Subcutaneous abdominal adipose tissue (tissue), 5 donors: ENCODE results near the gene CD3D.
A peak's percentile ranks its signal among the peaks of the same experiment; 100 is the strongest.

Experiments
- H3K27ac ChIP-seq: one replicate; pipeline ENCODE4 v1.7.0; 2013; ENCODE audit warnings: low read depth, mild to moderate bottlenecking, inconsistent platforms, low read length, moderate library complexity
- H3K27me3 ChIP-seq, 5 donors: one replicate each; pipeline ENCODE4 v1.7.0; 2013; ENCODE audit warnings: low read length in 5 of 5, inconsistent platforms in 1 of 5; ENCODE audit not compliant: control insufficient read depth in 5 of 5, insufficient read depth in 4 of 5
- H3K36me3 ChIP-seq, 5 donors: one replicate each; pipeline ENCODE4 v1.7.0; 2013; ENCODE audit warnings: low read length in 5 of 5; ENCODE audit not compliant: control insufficient read depth in 5 of 5, insufficient read depth in 5 of 5
- H3K4me1 ChIP-seq, 5 donors: one replicate each; pipeline ENCODE4 v1.7.0; 2013; ENCODE audit warnings: low read length in 5 of 5, mild to moderate bottlenecking in 3 of 5, moderate library complexity in 1 of 5; ENCODE audit not compliant: control insufficient read depth in 5 of 5, insufficient read depth in 5 of 5
- H3K4me3 ChIP-seq, 5 donors: one replicate each; pipeline ENCODE4 v1.7.0; 2013; ENCODE audit warnings: low read length in 5 of 5, low read depth in 1 of 5
- H3K9ac ChIP-seq, 5 donors: one replicate each; pipeline ENCODE4 v1.7.0; 2013; ENCODE audit warnings: low read length in 5 of 5, mild to moderate bottlenecking in 4 of 5, moderate library complexity in 3 of 5
- H3K9me3 ChIP-seq, 5 donors: one replicate each; pipeline ENCODE4 v1.7.0; 2013; ENCODE audit warnings: low read length in 5 of 5; ENCODE audit not compliant: control insufficient read depth in 5 of 5
- donor health status: healthy.
- donor health status: healthy.
- donor health status: healthy.
- donor health status: healthy.
- donor health status: healthy.

CD3D gene

DNA sequence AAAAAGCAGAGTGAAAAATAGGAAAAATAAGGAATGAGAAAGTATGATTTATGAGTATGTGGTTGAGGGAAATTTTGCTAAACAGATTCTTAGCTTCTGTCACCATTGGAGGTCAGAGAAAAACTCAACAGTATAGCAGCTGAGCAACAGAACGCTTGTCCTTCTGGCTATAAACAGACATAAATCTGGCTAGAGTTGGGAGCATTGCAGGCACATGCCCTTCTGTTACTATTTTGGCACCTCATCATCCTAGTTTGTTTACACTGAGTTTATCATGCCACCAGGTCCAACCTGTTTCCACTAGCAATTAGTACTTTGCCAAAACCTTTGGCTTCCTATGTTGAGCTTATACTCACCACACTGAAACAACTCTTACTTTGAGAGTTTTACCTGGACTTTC is 23.8 kb upstream of the CD3D start:
- H3K4me3 ChIP-seq: no peak overlapping the region
- no peaks in the 10 kb centered on the region for H3K9me3 ChIP-seq
- H3K9ac ChIP-seq: no peak overlapping the region
- no peak overlapping the region for H3K27ac ChIP-seq
- H3K4me1 ChIP-seq: peaks cover 0 to 5% (median 0%) of the 10 kb centered on the region in 5 donors
- H3K27me3 ChIP-seq: no peaks in the 10 kb centered on the region
- H3K36me3 ChIP-seq: peaks cover 37 to 57% (median 49%) of the 10 kb centered on the region in 5 donors

DNA sequence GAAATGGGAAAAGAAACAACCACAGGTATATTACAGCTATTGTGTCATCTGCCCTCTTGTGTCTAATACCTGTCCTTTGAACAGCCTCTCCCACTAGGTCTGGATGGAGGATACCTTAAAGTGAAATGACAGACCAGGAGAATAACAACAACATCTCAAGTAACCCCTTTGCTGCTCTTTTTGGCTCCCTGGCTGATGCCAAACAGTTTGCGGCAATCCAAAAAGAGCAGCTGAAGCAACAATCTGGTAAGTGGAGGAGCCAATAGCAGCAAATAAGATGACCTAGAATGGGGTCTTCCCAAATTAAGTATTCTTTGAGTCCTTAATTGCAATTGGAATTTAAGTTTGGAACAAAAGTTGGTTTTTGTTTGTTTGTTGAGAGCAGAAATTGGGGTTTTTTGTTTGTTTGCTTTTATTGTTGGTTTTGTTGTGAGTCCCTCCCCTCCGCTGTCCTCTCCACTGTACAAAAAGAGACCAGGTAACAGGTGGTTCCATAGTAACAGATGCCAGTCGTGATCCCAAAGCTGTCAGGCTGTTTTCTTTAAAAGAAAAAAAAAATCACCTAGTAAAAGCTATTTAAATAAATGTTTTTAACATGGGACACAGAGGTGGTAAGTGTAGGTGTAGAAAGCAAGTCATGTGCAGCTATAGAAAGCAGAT is 22.6 kb upstream of the CD3D start:
- H3K9ac ChIP-seq: no peak overlapping the region
- peaks cover 0 to 16% (median 11%) of the 10 kb centered on the region in 5 donors for H3K4me1 ChIP-seq
- no peak overlapping the region for H3K27ac ChIP-seq
- no peak overlapping the region for H3K4me3 ChIP-seq
- no peaks in the 10 kb centered on the region for H3K27me3 ChIP-seq
- H3K9me3 ChIP-seq: no peaks in the 10 kb centered on the region
- peaks cover 32 to 45% (median 37%) of the 10 kb centered on the region in 5 donors for H3K36me3 ChIP-seq

DNA sequence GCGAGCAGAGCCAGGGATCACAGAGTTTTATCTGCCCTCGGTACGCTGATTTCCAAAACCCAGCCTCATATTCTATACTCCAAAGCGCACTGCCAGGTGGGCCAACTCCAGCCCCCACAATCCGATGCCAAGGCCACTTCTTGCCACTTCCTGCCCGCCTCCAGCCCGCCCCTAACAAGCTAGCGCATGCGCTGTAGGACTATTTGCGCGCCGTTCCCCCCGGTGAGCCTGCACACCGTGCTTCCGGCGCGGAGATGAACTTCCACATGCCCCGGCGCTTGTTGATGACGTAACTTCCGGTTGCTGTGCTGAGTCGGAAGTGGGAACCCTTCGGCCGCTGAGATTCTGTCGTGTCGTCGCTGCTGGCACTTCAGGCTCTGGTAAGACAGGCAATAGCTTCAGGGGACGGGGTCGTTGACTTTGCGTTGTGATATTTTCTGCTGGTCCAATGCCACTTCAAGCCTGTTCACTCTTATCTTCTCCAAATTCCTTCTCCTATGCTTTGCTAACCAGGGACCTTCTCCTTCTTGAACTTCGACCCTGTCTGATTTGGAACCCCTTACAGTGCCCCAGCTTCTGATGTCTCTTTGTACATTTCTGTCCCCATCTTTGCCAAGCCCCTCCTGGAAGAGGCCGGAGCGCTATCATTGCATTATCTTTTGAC is 16.9 kb upstream of the CD3D start, which contains the start of gene UBE4A:
TSS of gene UBE4A (plus strand) at position 306 of the 664 bp plus-strand sequence. CDS start 5,481 bp downstream, outside the sequence.
- Histone ChIP-seq H3K9me3 (no peaks in the 10 kb centered on the region), H3K4me3 (peak within 1 kb of the TSS; percentile 83 to 100 (median 97)), H3K27ac (peak within 1 kb of the TSS; percentile 52), H3K9ac (peak within 1 kb of the TSS; percentile 40 to 99 (median 98)), H3K27me3 (no peaks in the 10 kb centered on the region), H3K4me1 (peaks cover 0 to 25% (median 19%) of the 10 kb centered on the region in 5 donors), H3K36me3 (peaks cover 0 to 2% (median 0%) of the 10 kb centered on the region in 5 donors)

DNA sequence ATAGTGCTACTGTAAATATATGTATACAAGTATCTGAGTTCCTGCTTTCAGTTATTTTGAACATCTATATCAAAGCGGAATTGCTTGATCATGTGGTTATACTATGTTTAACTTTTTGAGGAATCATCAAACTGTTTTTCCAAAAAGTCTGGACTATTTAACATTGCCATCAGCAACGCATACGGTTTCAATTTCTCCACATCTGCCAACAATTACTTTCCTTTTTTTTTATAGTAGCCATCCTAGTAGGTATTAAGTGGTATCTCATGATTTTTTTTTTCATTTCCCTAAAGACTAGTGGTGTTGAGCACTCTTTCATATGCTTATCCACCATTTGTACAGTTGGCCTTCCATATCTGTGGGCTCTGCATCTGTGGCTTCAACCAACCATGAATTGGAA is 15.6 kb upstream of the CD3D start:
- peaks cover 0 to 25% (median 19%) of the 10 kb centered on the region in 5 donors for H3K4me1 ChIP-seq
- no peak overlapping the region for H3K9ac ChIP-seq
- H3K27ac ChIP-seq: no peak overlapping the region
- H3K4me3 ChIP-seq: no peak overlapping the region
- no peaks in the 10 kb centered on the region for H3K27me3 ChIP-seq
- no peaks in the 10 kb centered on the region for H3K9me3 ChIP-seq
- H3K36me3 ChIP-seq: peaks cover 0 to 2% (median 0%) of the 10 kb centered on the region in 5 donors

DNA sequence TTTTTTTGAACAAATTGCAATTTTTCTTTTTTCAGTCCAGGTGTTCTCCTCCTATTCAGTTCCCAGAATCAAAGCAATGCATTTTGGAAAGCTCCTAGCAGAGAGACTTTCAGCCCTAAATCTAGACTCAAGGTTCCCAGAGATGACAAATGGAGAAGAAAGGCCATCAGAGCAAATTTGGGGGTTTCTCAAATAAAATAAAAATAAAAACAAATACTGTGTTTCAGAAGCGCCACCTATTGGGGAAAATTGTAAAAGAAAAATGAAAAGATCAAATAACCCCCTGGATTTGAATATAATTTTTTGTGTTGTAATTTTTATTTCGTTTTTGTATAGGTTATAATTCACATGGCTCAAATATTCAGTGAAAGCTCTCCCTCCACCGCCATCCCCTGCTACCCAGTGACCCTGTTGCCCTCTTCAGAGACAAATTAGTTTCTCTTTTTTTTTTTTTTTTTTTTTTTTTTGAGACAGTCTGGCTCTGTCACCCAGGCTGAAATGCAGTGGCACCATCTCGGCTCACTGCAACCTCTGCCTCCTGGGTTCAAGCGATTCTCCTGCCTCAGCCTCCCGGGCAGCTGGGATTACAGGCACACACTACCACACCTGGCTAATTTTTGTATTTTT is 10.7 kb upstream of the CD3D start:
- H3K4me1 ChIP-seq: peaks cover 0 to 12% (median 0%) of the 10 kb centered on the region in 5 donors
- no peaks in the 10 kb centered on the region for H3K9me3 ChIP-seq
- peaks cover 0 to 6% (median 0%) of the 10 kb centered on the region in 5 donors for H3K27me3 ChIP-seq
- no peaks in the 10 kb centered on the region for H3K36me3 ChIP-seq
- H3K27ac ChIP-seq: no peak overlapping the region
- H3K4me3 ChIP-seq: no peak overlapping the region
- no peak overlapping the region for H3K9ac ChIP-seq

DNA sequence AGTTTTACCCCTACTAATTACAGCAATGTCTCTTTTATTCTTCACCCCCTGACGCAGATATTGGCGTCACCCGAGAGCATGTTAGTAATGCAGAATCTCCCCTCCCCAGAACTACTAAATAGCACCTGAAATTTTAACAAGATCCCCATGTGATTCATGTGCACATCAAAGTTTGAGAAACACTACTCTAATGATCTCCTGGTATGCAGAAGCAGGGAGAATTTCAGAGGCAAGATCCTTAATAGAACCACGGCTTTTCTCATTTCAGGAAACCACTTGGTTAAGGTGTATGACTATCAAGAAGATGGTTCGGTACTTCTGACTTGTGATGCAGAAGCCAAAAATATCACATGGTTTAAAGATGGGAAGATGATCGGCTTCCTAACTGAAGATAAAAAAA is 7.0 kb upstream of the CD3D start:
- Histone ChIP-seq H3K36me3 (no peaks in the 10 kb centered on the region), H3K4me1 (peaks cover 0 to 12% (median 0%) of the 10 kb centered on the region in 5 donors), H3K9me3 (no peaks in the 10 kb centered on the region), H3K27me3 (peaks cover 0 to 6% (median 0%) of the 10 kb centered on the region in 5 donors), H3K27ac (no peak overlapping the region), H3K4me3 (no peak overlapping the region), H3K9ac (no peak overlapping the region)

DNA sequence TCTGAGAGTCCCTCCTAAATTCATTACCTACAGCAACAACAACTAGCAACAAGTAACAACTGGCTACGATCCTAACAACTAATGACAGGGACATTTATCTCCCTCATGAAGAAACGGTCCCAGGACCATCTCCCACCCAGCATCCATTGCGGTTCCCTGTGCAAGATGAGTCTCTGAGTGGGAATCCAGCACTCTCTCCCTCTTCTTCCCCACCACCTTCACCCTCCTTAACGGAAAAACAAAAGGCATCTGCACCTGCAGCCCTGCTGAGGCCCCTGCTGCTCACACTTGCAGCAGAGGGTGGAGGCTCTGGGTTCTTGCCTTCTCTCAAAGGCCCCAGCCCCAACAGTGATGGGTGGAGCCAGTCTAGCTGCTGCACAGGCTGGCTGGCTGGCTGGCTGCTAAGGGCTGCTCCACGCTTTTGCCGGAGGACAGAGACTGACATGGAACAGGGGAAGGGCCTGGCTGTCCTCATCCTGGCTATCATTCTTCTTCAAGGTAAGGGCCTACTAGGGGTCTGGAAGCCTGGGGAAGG is 1.5 kb upstream of the CD3D start, which contains the start of gene CD3G:
TSS of gene CD3G (plus strand) at position 364 of the 535 bp plus-strand sequence. CDS start at position 444, 80 bp downstream.
- Histone ChIP-seq H3K9me3 (no peaks in the 10 kb centered on the region), H3K27me3 (peaks cover 0 to 5% (median 3%) of the 10 kb centered on the region in 5 donors), H3K4me1 (no peaks in the 10 kb centered on the region), H3K9ac (no peak within 1 kb of the TSS), H3K27ac (no peak within 1 kb of the TSS), H3K36me3 (no peaks in the 10 kb centered on the region), H3K4me3 (no peak within 1 kb of the TSS)

DNA sequence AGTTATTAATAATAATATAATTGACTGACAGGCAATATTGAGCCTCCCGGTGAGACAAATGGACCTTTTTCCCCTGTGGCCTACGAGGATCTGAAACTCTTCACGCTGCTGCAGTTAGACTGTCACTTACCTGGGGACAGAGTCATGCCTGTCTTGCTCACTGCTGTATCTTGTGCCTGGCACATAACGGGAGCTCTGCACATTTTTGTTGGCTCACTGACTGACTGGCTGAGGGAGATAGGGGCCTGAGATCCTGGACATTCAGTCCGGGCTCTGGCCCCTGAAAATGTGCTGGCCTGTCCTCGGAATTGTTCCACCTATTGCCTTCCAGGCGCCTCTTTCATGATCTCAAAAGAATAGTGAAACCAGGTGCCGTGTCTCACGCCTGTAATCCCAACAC is 743 bp upstream of the CD3D start:
- Histone ChIP-seq H3K9me3 (no peaks in the 10 kb centered on the region), H3K27me3 (peaks cover 0 to 9% (median 5%) of the 10 kb centered on the region in 5 donors), H3K36me3 (no peaks in the 10 kb centered on the region), H3K4me1 (no peaks in the 10 kb centered on the region), H3K4me3 (no peak overlapping the region), H3K27ac (no peak overlapping the region), H3K9ac (no peak overlapping the region)

DNA sequence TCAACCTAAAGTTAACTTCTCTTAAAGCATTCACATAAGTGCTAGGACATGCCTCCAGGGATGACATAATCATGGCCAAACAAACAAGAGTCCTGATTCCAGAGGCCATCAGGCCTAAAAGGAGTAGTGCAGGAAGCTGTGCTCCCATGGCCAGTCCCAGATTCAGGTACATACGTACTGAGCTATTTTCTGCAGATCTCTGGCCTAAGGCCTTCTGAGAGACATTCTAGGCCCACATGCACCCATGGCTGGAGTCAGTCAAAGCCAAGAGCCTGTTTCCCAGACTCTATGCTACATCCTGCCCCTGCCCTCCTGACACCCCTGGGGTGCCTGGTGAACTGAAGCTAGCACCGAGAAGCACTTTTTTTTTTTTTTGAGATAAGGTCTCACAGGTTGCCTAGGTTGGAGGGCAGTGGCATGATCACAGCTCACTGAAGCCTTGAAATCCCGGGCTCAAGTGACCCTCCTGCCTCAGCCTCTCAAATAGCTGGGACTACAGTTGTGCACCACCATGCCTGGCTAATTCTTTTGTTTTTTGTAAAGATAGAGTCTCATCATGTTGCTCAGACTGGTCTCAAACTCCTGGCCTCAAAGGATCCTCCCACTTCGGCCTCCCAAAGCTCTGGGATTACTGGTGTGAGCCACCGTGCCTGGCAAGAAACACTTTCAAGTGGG is 553 bp downstream of the CD3D start:
- H3K9ac ChIP-seq: no peak overlapping the region
- H3K4me3 ChIP-seq: peak overlapping the region in 1 of 5 donors; percentile 20
- no peaks in the 10 kb centered on the region for H3K4me1 ChIP-seq
- H3K36me3 ChIP-seq: no peaks in the 10 kb centered on the region
- H3K9me3 ChIP-seq: no peaks in the 10 kb centered on the region
- no peak overlapping the region for H3K27ac ChIP-seq
- H3K27me3 ChIP-seq: peaks cover 0 to 9% (median 5%) of the 10 kb centered on the region in 5 donors
